GM21390 (cell line): ENCODE measurements around the gene EDRF1.
"Not testable (repeated sequence)": the region's sequence is repeated elsewhere in the genome, so short reads cannot be mapped to it uniquely, and the experiment has no call there.

Experiments
- ATAC-seq: cut with Tn5 transposase; IDR thresholded peaks from one replicate; pipeline ENCODE4 v1.9.1; 2021; ENCODE audit not compliant: unreplicated experiment

Gene EDRF1, protein sequence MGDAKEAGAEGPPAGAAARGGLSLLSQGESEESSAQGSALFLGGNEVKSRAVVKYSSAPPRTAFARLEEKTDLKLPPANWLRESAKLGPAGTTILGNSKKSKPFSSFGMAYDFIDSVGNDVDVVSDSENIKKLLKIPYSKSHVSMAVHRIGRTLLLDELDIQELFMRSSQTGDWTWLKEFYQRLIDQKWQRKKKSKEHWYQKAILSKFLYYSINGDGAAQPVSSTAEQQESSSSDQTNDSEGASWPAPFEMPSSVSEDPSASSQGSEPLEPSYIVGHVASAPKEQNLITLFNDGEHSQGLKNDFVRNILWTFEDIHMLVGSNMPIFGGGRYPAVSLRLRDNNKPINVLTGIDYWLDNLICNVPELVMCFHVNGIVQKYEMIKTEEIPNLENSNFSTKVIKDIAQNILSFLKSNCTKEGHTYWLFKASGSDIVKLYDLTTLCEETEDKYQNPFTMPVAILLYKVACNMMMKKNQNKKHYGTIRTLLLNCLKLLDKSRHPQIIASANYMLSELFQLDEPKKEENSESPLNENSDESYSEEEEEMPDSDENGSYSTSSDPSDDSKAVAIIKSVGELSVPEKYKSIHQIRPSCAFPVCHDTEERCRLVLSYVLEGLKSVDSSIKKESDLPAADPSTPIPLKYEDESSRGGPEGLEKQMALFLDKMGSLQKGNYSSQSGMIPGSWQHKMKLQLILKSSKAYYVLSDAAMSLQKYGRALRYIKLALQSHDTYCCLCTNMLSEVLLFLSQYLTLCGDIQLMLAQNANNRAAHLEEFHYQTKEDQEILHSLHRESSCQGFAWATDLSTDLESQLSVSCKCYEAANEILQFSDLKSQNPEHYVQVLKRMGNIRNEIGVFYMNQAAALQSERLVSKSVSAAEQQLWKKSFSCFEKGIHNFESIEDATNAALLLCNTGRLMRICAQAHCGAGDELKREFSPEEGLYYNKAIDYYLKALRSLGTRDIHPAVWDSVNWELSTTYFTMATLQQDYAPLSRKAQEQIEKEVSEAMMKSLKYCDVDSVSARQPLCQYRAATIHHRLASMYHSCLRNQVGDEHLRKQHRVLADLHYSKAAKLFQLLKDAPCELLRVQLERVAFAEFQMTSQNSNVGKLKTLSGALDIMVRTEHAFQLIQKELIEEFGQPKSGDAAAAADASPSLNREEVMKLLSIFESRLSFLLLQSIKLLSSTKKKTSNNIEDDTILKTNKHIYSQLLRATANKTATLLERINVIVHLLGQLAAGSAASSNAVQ

DNA sequence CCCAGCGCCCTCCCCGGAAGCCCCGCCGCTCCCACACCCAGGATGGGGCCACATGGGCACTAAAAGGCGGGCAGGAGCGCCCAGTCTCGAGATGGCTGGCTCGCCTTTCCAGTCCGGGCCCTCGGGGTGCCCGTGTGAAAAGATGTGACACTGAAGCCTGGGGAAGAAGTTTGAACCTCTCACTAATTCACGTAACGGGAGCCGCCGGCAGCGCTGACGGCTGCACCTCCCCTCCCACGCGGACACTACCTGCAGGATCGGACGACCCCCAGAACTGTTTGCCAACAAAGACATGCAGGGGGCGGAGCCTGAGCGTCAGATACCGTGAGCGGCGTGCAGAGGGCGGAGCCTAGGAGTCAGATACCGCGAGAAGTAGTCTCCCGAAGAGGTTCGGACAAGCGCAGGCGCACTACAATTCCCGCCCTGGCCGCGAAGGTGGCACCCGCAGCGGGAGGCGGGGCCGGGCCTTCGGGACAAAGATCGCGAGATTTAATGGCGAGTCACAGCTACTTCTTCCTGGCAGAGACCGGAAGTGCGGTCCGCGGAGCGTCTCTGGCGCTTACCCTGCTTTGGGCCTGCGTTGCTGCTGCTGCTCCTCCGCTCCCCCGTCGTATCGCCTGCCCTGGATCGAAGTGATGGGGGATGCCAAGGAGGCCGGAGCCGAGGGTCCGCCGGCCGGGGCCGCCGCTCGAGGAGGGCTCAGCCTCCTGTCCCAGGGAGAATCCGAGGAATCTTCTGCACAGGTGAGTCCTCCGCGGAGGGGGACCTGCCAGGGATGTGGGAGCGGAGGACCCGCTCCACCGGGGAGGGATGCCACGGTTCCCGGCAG is at the start of gene EDRF1:
Gene EDRF1, plus strand, starts transcription at position 537 of the 829 bp plus-strand sequence. Its CDS starts 99 bp downstream, at position 636.
- peak; percentile 88 for ATAC-seq

GRCh38 chr10:125672884-125673283 is 46.6 kb upstream of the EDRF1 start:
- ATAC-seq: no peak

GRCh38 chr10:125679436-125679835 is 40.1 kb upstream of the EDRF1 start:
- no peak for ATAC-seq

- no peak for ATAC-seq
These were observed 36.4 kb upstream of the EDRF1 start, which contains the start of gene TEX36 for GRCh38 chr10:125683063-125683462. Gene TEX36 (minus strand): TSS chr10:125683163. CDS start chr10:125682989, 174 bp downstream.

- no peak for ATAC-seq
These were observed 35.7 kb upstream of the EDRF1 start for GRCh38 chr10:125683821-125684220.

GRCh38 chr10:125684581-125684980 is 34.9 kb upstream of the EDRF1 start:
- no peak for ATAC-seq

GRCh38 chr10:125687507-125688185 is 31.9 kb upstream of the EDRF1 start:
- ATAC-seq: no peak

DNA sequence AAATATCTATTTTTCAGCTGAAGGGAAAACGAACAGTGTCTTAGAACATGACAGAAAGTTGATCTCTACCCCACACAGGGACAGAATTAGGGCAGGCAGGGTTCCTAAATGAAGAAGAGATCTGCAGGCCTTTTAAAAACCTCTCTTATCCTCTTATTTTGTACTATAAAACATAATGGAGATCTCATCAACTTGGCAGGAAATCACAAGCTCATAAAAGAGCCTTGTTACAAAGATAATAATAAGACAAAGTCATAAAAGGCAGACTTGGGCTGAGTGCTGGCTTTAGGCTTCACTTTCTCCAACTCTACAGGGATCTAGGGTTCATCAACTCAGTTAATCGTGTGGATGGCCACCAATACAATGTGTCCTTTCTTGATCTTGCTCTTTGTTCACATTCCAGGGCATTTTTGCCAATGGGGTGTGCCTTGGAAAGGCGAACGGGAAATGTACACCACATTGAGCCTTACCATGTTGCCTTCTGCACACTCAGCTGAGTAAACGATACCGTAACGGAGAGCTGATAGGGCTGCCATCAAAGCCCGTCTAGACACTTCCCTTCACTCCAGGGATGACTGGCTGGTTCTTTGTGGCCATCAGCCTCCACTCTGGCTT is 29.4 kb upstream of the EDRF1 start:
- no peak for ATAC-seq

DNA sequence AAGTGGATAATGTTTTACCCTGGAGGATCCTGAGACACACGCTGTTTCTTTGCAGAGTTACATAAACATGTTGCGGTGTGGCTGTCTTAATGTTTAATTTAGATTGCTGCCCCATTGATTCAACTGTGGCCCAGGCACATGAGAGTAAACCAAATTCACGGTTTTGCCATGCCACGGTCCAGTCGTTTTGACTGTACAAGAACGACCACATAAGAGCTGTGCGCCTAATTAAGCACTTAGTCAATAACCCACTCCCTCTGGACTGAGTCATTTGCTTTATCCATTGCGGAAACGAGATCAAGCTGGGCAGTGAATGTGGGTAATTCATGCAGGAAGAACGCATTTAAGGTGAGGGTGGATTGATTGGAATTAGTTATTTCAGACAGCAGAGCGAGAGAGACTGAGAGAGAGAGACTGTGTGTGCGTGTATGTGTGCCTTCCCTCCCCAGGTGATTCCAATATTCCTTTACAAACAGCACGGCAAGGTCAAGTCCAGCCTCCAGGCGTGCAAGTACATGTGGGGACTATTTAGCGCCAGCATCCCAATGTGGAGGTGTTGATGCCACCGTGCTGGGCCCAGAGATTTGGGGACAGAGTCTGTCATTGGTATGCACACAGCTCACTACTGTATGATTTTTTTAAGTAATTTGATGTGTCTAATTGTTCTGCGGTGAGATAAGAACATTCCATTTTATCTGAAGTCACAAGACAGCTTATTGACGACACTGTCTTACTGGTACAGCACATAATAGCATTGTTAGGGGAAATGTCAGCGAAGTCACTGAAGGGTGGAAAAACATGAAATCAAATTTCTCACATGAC is 28.1 kb upstream of the EDRF1 start:
- ATAC-seq: no peak

DNA sequence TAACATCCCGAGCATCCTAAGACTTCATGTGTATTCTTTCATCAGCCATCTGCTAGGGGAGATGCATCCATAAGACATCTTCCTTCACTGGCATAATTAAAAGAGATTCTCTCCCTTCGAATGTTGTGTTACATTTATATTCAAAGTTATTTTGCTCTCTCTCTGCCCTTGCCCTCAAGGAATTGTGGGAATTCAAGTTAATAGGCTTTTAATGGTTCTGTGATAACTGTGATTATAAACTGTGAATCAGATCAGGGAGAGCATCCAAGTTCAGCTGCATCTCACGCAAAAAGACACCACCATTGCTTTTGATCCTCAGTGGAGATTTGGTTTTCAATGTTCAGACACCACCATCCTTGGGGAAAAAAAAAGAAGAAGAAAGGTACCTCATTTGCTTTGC is 27.3 kb upstream of the EDRF1 start:
- no peak for ATAC-seq

DNA sequence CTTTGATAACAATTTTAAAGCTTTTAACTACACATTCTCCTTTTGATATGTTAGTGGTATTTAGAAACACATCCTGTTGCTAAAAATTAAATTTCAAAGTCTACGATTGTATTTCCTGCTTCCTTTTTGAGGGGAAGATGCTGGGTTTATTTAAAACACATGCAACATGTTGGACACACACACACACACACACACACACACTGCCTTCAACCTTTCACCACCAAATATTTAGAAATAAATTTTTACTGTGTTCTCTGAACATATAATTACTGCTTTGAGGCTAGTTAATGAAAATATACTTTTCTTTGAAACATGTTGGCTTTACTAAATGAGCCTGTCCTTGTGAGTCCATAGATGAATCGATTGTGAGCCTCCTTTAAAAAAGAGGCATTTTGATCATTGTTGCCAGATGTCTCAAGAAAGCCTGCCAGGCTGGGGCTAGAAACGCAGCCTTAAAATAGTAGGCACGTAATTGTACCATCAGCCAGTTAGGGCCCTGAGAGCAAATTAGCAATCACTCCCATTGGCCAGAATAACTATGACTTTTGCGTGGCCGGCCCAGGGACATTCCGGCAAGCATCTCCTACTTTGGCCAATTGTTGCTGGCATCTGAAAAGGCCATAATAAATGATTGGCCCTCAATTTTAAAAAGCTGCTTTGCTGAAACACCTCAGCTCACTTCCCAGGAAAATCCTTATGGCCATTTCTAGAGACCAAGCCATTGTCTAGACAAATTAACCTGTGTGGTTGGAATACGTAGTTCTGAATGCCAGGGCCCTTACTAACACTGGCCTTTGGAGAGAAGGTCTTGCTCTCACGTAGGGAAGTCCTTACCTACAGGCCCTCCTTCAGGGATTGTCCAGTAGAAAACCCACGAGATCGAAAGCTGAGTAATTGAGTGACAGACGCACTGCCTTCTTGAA is 26.6 kb upstream of the EDRF1 start:
- ATAC-seq: no peak

GRCh38 chr10:125693524-125693847 is 26.0 kb upstream of the EDRF1 start:
- ATAC-seq: no peak

GRCh38 chr10:125694883-125695282 is 24.6 kb upstream of the EDRF1 start:
- ATAC-seq: no peak

DNA sequence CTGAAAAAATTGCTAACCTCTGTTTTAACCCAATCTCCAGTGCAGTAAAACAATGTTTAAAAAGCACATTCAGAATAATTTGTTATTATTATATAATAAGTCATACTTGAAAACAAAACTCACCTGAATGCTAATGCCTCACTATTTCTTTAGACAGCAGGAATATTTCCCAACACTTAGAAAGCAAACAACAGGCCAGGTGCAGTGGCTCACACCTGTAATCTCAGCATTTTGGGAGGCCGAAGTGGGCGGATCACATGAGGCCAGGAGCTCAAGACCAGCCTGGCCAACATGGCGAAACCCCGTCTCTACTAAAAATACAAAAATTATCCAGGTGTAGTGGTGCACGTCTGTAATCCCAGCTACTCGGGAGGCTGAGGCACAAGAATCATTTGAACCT is 22.6 kb upstream of the EDRF1 start:
- not testable (repeated sequence) for ATAC-seq

- no peak for ATAC-seq
These were observed 21.0 kb upstream of the EDRF1 start for GRCh38 chr10:125698481-125698998.

GRCh38 chr10:125699562-125700143 is 19.9 kb upstream of the EDRF1 start:
- ATAC-seq: no peak

GRCh38 chr10:125700355-125700911 is 19.1 kb upstream of the EDRF1 start:
- ATAC-seq: no peak
